ENCODE data around the gene HTRA3.

Gene HTRA3

DNA sequence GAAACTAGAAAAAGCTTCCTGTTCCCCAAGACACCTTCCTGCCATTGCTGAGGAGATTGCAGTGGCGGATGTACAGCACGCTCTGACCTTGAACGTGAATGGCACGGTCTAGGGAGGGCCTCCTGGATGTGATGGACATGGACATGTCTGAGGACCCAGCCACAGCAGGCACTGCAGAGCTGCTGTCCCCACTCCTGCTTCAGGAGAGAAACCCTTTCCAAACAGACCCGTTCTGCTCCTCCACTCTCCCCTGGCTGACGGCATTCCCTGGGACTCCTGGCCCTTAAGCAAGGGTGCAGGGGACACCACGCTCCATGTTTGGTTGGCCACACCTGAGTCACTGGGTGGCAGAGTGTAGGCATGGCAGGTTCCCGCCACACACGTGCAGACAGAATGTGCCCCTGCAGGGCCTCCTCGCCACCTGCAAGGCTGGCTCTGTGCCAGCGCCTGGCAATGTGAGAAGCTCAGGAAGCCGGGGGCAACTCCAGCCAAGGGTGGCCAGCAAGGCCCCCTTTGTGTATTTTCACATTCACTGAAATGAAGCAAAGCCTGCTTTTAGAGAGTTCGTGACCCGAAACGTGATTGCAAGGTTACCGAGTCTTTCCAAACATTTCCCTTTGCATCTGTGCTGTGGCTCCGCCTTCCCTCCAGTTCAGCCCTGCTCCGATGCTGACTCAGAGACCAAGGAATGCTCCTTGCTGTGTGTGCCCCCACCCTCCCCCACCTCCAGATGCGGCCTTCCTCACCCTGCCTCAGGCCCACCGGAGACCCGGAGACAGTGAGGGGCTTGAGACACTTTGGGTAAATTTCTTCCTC lies 46.1 kb downstream of the HTRA3 start:
- peak; percentile 48 for DNase-seq

DNA sequence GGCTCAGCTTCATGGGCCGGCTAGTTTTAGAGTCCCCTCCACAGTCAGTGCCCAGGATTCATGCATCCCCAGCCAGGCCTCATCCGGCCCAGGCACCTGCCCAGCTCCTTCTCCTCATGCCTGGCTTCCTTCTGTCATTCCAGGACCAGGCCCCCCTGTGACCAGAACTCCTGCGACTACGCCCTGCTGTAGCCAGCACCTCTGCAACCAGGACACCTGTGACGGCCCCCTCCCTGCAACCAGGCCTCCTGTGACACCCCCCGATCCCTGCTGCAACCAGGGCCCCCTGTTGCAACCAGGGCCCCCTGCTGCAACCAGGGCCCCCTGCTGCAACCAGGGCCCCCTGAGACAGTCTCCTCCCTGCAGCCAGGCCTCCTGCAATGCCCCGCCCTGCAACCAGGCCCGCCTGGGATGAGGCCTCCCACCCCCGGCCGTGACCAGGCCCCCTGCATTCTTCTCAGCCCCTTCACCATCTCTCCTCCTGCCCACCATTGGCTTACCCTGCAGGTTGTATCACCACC lies 46.8 kb downstream of the HTRA3 start:
- DNase-seq: no peak

DNA sequence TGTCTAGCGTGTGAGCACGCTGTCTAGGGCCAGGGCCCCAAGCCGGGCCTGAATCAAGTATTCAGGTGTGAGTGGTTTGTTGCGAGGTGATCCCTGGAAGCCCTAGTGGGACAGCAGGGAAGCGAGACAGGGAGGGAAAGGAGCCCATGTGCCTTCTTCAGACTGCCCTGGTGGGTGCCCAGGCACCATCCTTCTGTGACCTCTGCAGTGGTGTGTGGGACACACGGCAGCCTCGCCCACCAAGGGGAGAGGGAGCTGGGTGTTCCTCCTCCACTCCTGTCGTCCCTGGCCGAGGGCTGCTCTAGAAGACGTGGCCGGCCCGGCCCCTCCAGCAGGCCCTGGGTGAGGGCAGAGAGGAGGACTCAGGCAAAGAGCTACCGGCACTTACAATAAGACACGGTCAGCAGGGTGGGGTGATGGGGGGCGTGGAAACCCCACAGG lies 47.4 kb downstream of the HTRA3 start:
- no peak for DNase-seq

DNA sequence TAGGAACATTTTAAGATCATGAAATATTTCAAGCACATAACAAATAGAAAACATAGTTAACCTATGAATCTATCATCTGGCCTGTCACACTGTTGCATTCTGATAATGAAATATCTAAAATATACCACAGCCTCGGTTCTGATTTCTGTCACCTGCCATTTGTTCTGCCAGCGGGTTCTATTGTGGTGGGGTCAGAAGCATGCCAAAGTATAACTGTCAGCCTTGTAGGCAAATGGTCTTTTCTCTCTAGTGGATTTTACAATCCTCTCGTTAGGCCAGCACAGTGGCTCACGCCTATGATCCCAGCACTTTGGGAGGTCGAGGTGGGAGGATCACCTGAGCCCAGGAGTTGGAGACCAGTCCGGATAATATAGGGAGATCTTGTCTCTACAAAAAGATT lies 47.9 kb downstream of the HTRA3 start:
- DNase-seq: no peak

DNA sequence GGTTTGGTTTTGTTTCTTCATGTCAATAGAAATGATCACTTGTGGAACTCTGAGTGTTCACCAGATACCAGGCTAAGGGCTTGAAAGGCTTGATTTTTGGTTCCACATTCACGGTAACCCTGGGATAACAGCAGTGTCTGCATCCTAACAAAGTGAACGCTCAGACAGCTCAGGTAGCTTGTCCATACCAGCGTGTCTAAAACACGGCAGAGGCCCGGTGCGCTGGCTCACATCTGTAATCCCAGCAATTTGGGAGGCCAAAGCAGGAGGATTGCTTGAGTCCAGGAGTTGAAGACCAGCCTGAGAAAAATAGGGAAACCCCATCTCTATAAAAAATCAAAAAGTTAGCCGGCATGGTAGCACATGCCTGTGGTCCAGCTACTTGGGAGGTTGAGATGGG lies 49.0 kb downstream of the HTRA3 start:
- DNase-seq: no peak

DNA sequence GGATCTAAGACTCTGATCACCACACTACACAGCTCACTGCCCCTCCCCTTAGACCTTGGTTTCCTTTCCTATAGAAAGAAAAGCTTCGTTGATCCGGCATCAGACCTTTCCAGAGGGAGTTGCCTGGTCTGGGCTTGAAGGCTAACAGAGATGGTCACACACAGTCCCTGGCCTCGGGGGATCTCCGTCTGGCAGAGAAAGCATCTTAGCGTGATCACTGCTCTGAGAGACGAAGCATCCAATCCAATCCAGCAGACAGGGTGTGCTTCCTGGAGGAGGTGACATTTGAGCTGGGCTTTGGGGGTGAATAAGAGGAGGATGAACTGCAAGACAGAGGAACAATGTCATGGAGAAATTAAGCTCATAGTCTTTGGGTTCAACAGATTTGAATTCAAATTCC lies 49.5 kb downstream of the HTRA3 start:
- no peak for DNase-seq

DNA sequence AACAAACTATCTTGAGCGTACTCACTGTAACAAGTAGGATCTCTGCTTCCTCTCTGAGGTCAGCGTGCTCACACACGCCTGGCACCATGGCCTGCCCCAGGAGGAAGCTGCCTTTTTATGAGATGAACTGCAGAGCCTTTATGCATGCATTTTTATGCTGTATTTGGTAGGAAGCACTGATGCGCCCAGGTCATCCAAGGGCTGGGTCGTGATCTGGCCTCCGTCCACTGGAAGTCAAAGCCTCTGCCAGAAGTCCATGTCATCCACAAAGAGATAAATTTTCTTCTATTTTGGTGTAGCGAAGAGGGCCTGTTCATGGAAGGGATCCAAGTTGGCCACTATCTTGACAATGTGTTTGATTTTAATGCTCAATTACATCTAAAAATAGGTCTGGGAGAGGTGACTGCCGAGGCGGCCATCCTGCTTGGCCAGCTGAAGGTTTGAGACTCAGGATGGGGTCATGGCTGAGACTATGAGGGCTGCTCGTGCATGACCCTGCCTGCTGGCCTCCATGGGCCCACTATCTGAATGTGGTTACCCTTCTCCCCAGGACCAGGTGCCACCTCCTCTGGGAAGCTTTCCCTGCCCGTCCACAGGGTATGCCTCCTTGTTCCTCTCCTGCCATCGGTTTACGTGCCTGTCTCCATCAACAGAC lies 50.3 kb downstream of the HTRA3 start:
- no peak for DNase-seq

DNA sequence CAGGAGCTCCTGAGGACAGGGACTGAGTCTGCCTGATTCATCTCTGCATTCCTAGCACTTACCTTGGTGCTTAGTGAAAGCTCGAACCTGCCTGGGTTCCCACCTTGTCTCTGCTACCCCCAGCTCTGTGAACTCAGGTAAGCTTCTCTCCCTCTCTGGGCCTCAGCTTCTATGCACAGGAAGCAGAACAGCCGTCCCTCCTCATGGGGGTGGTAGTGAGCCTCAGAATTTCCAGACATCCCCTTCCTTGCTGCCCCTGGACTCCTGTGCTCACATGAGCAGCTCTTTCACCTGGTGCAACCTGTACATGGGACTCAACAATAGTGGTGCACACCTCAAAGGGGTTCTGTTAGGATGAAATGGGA lies 50.8 kb downstream of the HTRA3 start:
- DNase-seq: no peak

DNA sequence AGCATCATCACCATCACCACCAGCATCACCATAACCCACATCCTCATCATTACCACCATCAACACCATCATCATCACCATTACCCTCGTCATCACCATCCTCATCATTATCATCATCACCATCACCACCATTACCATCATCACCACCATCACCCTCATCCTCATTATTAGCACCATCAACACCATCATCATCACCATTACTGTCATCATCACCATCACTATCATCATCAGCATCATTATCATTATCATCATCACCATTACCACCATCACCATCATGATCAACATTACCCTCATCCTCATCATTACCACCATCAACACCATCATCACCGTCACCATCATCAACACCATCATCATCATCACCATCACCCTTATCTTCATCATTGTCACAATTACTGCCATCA lies 51.7 kb downstream of the HTRA3 start:
- no peak for DNase-seq

DNA sequence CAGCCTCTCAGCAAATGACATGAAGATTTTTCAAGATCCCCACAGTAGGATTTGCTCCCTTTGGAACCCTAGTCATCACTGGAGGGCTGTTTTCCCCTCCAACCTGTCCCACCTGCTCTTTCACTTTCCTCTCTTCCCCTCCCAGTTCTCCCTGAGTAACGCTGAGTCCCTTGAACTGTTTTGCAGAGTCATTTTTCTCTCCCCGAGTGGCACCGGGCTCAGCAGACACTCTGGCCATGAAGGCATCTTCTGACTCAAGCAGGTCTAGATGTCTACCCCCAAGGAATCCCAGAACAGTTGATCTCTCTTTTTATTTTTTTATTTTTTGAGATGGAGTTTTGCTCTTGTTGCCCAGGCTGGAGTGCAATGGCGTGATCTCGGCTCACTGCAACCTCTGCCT lies 52.2 kb downstream of the HTRA3 start:
- DNase-seq: no peak

DNA sequence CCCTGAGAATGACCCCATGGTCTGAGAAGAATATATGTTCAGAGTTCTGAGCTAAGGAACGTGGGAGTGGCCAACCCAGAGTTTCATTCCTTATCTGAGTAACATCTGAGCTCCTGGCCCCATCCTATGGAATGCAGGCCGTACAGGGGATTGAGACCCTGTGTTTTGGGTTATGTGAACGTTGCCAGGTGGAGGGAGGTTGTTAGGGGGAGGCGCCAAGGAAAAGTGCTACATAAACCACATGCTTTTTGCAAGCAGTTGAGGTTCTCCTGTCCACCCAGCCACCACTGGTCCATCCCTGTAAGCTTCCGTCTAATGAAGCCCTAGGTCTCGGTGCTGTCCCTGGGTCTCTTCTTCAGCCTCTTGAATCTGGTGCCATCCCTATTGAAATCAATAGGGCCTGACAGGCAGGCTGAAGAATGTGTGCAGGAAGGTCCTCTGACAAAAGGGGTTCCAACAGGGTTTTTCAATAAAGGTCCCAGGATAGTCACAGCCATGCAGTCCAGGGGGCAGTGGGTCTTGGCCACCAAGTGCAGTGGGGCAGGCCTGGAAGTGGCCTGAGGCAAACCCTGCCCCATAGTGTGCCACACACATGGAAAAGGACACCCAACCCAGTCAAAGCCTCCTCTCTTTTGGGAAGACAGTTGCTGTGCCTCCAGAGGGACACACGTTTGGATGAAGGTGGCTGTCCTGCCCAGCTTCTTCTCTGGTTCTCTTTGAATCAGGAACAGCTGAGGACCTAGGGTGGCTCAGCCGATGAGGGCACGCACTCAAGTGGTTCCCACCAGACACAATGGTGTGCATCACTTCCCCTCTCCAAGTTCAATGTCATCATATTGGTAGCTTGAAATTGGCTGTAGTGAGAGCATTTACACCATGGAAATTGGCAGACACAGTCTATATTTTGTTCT lies 53.5 kb downstream of the HTRA3 start:
- DNase-seq: no peak

DNA sequence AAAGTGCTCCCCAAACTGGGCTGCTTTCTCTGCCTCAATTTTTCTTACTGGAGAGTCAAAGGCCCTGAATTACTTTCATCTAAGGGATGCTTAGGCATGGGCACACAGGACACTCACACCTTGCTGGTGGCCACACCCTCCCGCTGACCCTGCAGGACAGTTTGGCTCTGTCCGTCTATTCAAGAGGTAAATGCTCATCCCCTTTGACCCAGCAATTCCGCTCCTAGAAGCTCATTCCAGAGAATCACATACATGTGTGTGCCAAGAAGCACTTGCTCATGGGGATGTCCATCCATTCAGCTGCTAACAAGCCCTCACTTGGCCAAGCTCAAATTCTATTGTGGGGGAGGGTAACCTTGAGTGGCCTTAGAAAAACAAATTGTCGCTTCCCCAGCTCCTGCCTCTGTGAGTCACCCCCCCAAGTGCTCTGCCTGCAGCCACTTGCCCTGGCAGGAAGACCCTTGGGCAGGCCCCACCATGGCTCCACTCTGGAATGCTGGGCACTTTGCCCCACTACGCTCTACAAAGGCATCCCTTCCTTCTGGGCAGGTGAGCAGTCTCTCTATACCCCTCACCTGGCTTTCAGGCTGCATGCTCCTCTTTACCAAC lies 54.5 kb downstream of the HTRA3 start:
- DNase-seq: no peak

DNA sequence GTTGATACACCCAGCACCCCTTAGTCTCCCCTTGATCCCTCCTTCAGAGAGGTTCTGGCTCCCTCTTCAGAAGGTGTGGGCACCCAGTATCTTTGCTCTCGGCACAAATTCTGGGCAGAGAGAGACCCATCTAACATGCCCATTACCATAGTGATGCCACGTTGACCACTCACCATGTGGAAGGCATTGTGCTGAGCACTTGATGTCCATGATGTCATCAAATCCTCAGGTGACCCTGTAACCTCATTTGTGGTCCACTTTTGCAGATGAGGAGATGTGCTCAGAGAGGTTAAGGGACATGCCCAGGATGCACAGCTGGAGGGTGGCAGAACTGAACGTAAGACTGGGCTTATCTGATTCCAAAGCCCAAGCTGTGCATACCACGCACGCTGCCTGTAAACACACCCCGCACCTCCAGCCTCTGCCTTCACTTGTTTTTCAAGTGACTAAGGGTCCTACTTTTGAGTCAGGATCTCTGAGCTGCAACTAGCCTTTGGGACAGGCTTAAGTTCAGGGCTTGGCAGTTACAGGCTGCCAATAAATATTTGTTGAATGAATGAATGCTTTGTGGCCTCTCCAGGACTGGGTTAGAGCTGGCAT lies 55.2 kb downstream of the HTRA3 start:
- no peak for DNase-seq

DNA sequence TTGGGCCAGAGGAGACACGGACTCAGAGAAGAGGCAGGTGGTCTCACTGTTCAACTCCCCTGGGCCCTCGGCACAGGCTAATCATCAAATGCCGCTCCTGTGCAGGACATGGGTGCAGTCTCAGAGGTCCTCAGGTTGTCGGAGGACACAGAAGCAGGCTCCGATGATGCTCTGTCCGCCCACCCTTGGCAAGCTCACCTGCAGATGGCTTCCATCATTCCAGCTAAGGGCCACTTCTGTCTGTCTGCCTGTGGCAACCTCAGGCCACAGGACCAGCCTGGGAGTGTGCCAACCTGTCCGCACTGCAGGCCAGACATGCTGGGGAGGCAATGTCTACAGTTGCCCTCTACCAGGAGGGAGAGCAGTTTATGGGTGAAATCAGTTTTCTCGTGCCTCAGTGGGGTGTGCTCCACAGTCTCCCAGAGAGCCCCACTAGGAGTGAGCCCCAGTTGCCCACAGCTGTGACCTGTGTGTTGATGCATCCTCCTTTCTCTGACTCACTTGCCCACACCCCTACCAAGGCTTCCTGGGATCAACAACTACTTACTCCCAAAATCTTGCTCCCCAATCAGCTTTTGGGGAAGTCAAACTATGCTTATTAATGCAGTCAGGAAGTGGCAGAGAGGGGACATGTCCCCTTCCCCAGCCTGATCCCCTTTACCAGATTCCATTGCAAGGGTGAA lies 55.9 kb downstream of the HTRA3 start:
- DNase-seq: no peak

DNA sequence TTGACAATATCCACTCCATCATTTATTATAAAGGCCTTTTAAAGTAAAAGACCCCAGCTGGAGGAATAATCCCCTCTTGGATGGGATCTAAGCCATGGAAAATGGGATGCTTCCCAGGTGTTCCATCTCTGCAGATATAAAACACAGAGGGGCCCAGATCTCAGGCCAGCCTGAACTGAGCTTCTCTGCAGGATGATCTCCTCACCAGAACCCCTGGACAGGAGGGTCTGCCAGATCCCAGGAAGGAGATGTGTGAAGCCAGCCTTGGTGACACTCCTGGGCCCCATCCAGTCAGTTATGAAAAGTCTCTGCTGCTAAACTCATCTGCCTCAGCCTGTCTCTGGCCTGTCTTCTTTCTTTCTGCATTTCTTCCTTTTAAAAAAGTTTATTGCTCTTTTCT lies 56.7 kb downstream of the HTRA3 start:
- DNase-seq: no peak

DNA sequence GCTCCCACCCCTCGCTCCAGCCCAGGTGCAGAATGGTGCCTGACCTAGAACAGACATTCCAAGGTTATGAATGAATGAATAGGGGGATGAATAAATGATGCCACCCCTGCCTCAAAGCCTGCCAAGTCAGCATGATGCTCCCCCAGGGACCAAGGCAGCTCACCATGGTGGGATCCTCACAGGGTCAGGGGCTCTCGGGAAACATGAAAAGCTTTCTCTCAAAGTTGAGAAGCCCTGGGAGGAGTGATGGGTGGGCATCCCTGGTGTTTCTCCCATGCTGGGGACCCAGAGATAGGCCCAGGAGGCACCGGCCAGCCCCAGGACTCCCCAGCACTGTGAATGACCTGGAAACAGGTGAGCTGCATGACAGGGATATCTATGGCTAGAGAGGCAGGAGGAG lies 58.9 kb downstream of the HTRA3 start:
- no peak for DNase-seq

DNA sequence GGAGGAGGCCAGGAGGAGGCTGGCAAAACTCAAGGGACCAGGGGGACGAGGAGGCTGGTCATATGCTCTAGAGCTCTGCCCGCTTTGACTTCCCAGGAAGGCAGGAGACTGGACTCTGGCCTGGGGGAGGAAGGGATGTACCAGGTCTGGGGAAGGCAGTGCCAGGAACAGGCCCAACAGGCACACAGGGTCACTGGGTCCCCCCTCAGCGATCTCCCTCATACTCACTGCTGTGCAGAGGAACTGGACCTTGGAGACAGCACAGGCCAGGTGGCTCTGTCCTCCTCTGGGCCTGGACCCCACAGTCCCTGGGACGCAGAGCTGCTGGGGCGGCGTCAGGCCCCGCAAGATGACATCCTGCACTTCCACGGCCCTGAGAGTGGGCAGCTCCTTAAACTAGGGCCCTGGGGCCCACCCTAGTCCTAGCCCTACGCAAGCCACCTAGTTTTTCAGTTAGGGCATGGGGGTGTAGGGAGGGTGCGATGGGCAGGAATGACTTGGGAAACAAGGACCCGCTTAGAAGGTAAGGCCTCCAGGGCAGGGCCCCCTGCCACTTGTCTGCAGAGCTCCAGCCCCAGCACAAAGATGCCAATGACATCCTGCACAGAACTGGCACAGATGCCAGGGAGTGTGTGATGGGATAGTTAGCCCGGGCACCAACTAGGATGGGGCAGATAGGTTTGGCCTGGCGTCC lies 59.5 kb downstream of the HTRA3 start:
- DNase-seq: no peak

DNA sequence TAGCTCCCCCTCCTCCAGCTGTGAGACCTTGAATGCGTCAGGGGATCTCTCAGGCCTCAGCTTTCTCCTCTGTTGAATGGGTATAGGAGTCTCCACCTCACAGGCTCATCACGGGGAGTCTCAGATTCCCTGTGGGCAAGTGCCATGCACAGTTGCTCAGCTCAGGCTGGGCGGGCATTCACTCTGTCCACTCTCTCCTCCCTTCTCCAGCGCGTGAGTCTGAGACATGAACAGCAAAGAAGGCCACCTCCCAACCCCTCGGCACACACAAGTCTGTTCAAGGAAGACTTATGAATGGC lies 60.0 kb downstream of the HTRA3 start:
- DNase-seq: no peak

DNA sequence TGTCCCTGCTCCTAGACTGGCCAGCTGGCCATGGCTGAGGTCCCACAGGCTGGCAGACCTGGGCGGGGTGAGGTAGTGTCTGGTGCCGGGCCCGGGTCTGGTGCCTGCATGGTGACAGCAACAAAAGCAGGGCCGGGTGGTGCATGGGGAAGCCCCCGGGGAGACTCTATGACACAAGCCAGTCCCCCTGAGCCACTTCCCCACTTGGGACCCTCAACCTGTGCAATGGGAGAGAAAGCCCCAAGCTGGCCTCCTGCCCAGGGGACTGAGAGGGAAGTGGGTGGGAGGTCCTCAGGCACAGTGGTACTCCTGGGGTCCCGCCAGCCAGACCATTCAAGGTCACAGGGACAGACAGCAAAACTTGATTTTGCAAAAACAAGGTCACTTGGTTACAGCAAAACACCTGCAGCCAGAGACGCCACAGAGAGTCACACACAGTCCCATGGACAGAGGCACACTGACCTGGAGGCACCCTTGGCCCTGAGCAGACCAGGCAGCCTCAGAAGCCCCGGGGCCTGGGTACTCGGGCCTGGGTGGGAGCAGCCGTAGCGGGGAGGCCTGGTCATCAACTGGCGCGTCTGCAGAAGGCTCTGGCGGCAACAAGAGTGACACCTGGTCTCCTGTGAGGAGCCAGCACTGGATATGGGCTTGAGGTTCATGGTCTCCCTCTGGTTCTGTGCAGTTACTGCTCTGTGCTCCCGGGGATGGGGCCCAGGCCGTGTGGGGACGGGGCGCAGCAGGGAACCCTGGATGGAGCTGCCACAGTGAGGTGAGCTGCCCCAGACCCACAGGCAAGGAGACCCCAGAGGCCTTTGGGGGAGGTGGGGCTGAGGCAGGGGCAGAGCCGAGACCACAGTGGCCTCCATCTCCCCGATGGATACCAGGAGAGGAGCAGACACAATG lies 60.6 kb downstream of the HTRA3 start:
- DNase-seq: no peak

DNA sequence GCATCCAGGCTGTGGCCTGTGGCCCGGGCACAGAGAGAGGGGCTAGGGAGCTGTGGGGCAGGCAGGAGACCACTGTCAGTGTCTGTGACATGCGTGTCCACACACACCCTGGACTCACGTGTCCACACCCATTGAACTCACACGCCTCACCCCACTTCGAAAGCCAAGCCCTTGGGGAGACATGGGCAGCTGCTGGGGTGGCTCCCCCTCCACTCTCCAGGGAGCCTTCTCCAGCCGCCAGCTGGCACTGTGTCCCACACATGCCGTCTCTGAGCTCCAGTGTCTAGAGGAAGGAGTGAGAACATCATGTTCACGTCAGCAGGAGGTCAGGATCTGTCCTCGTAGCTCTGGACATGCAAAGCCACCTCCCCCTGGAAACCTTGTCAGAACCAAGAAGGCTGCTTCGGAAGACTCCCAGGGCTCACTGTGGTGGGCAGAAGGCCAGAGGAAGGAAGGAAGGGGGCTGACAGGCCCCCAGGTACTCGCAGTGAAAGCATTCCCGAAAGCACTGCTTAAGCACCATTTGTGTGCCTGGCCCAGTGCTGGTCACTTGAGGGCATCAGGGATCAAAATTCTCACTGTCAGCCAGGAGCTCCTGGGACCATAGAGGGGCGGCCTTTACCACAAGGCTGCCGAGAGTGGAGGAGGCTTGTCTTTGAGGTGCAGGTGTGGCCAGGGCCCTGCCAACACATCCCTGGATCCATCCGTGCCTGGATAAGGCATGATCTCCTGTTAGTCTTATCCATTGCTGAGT lies 61.4 kb downstream of the HTRA3 start:
- DNase-seq: no peak

Data from NCI-H1694 (cell line).